Measurements from ENCODE around the gene THSD4. TPM values are rescaled to one million over a fixed set of nuclear protein-coding genes. Genes with fewer than 3 reads are reported as not detected.

THSD4 gene
- total and polyA plus RNA-seq, 2 of the 8 experiments (the other 6 are each of a cell fraction or from before 2014, with no cell fraction given), result 2.5 to 6.2 TPM

- no peak overlapping the region for H3K27ac ChIP-seq (ENCODE audit: low read depth, low read length)
- H3K4me1 ChIP-seq (replicated peaks in 1 of 4; ENCODE audit: control insufficient read depth in 3 of 4, insufficient read depth in 4 of 4, low read length in 3 of 4), result no peaks in the 10 kb centered on the region; a peak in 1 of 7 replicates
- H2BK20ac ChIP-seq (ENCODE audit: low read length), result no peak overlapping the region
- H3K9me3 ChIP-seq (ENCODE audit: insufficient read depth in 2 of 2, low read depth in 1 of 2, low read length in 1 of 2), result peaks cover 2 to 4% of the 10 kb centered on the region in 2 experiments; a peak in 2 of 4 replicates
- H3K14ac ChIP-seq (ENCODE audit: insufficient read length), result no peak overlapping the region
- POLR2A ChIA-PET (ENCODE audit: partially characterized antibody), result interaction anchor here (0.7 kb wide), 1 partner anchor 20 kb away, joined by 3 read pairs; no protein-coding TSS in a partner anchor
- WGBS, 2 experiments (ENCODE audit: extremely low coverage in 1 of 2, insufficient coverage in 1 of 2, insufficient read length in 1 of 2, insufficient replicate concordance in 2 of 2, low coverage in 1 of 2, low lambda C conversion rate in 2 of 2, missing lambda C conversion rate in 1 of 2), result 95% methylated on average over 6 of the region's 6 CpGs; no CpG with 5 or more reads in 1 of the 2 experiments
- no peak overlapping the region for H4K5ac ChIP-seq (ENCODE audit: insufficient read length, low read depth, low read length)
- H2BK12ac ChIP-seq (ENCODE audit: low read depth, low read length), result no peak overlapping the region; the same call in 1 of the 2 replicates
- no peak overlapping the region for H3K18ac ChIP-seq (ENCODE audit: extremely low read depth, low read length)
- TF ChIP-seq NRF1 (IDR thresholded peaks at IDR 0.05; ENCODE audit: low read depth, low read length), result no peak
- TF ChIP-seq MAX (IDR thresholded peaks at IDR 0.05), result no peak
- no peak for TF ChIP-seq POLR2A (IDR thresholded peaks at IDR 0.05; ENCODE audit: control extremely low read depth in 1 of 2, low read depth in 2 of 2, low read length in 2 of 2)
- TF ChIP-seq SIRT6 (IDR thresholded peaks at IDR 0.05; ENCODE audit: low read length), result no peak
- TF ChIP-seq JUND (IDR thresholded peaks at IDR 0.05; ENCODE audit: low read length), result no peak
- no peak for TF ChIP-seq TCF12 (IDR thresholded peaks at IDR 0.05; ENCODE audit: low read depth, low read length)
- no peak for TF ChIP-seq NANOG (IDR thresholded peaks at IDR 0.05; ENCODE audit: insufficient read depth, low read depth, low read length, poor library complexity, severe bottlenecking)
- no peak for TF ChIP-seq TAF1 (IDR thresholded peaks at IDR 0.05; ENCODE audit: low read depth, low read length)
- TF ChIP-seq SP2 (IDR thresholded peaks at IDR 0.05; ENCODE audit: low read length), result no peak
- H4K20me1 ChIP-seq (replicated peaks in 1 of 2; ENCODE audit: control insufficient read depth in 1 of 2, insufficient read depth in 2 of 2, low read length in 2 of 2), result peaks cover 0 to 2% of the 10 kb centered on the region in 2 experiments
- no peaks in the 10 kb centered on the region for H3K79me2 ChIP-seq (ENCODE audit: control insufficient read depth in 1 of 2, insufficient read depth in 2 of 2, low read length in 2 of 2)
- no peak overlapping the region for H3K9ac ChIP-seq (replicated peaks in 1 of 4; ENCODE audit: extremely low read depth in 1 of 4, low read depth in 3 of 4, low read length in 3 of 4)
- CTCF ChIA-PET (ENCODE audit: partially characterized antibody), result interaction anchor here (0.9 to 3.4 kb wide), 8 partner anchors 10 to 60 kb away, joined by 3 to 25 read pairs (median 6); no protein-coding TSS in a partner anchor
- FAIRE-seq, result no peak
- no peak overlapping the region for H2BK5ac ChIP-seq (ENCODE audit: low read depth, low read length)
- no peak overlapping the region for H3K23ac ChIP-seq (ENCODE audit: insufficient read length)
- no peak overlapping the region for H4K8ac ChIP-seq (ENCODE audit: extremely low read depth, insufficient read depth, low read length)
- no peak overlapping the region for H3K56ac ChIP-seq (replicated peaks; ENCODE audit: insufficient read length, low read depth, low read length)
- H2AK5ac ChIP-seq (ENCODE audit: low read depth, low read length), result no peak overlapping the region
- no peak overlapping the region for H3K4me3 ChIP-seq (ENCODE audit: extremely low read depth in 1 of 4, insufficient read depth in 2 of 4, low read depth in 3 of 4, low read length in 4 of 4)
- no peak overlapping the region for H3K4ac ChIP-seq (replicated peaks; ENCODE audit: insufficient read length, low read depth, low read length)
- no peak overlapping the region for H4K91ac ChIP-seq (replicated peaks; ENCODE audit: insufficient read length, low read length)
- no peak overlapping the region for H3K4me2 ChIP-seq (ENCODE audit: insufficient read depth in 1 of 2, low read depth in 2 of 2, low read length in 2 of 2)
- no peaks in the 10 kb centered on the region for H3K23me2 ChIP-seq (ENCODE audit: low read depth, low read length)
- no peak overlapping the region for H2BK15ac ChIP-seq (ENCODE audit: low read length)
- DNase-seq (ENCODE audit: low read depth in 1 of 2, low spot score in 2 of 2), result no peak
- H3K36me3 ChIP-seq (ENCODE audit: control insufficient read depth in 2 of 4, insufficient read depth in 4 of 4, low read length in 3 of 4), result no peaks in the 10 kb centered on the region
- H3K27me3 ChIP-seq (replicated peaks in 1 of 4; ENCODE audit: control insufficient read depth in 3 of 4, extremely low read depth in 1 of 4, insufficient read depth in 3 of 4, low read length in 3 of 4), result no peaks in the 10 kb centered on the region
- H2BK120ac ChIP-seq (replicated peaks; ENCODE audit: low read depth, low read length), result no peak overlapping the region
- H2AFZ ChIP-seq (ENCODE audit: low read length), result no peak overlapping the region
- no peaks in the 10 kb centered on the region for H3K79me1 ChIP-seq (ENCODE audit: low read depth, low read length)
These were observed 476.9 kb downstream of the THSD4 start for GRCh38 chr15:71592203-71592602.

Measured in H1 (cell line).